CD1c-positive myeloid dendritic cell (primary cell): ENCODE measurements around the gene ARSA.
"Not testable (repeated sequence)": the region's sequence is repeated elsewhere in the genome, so short reads cannot be mapped to it uniquely, and the experiment has no call there.

Source experiments
- DNase-seq: peaks from one replicate; pipeline ENCODE4 v3.0.0-alpha.2; 2016; ENCODE audit errors: extremely low spot score

The ARSA gene

DNA sequence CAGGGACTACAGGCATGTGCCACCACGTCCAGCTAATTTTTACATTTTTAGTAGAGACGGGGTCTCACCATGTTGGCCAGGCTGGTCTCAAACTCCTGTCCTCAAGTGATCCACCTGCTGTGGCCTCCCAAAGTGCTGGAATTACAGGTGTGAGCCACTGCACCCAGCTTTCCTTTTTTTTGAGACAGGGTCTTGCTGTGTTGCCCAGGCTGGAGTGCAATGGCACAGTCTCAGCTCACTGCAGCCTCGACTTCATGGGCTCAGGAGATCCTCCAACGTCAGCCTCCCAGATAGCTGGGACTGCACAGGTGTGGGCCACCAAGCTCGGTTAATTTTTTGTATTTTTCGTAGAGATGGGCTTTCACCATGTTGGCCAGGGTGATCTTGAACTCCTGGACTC, 26.7 kb upstream of the ARSA start:
- DNase-seq = not testable (repeated sequence)

DNA sequence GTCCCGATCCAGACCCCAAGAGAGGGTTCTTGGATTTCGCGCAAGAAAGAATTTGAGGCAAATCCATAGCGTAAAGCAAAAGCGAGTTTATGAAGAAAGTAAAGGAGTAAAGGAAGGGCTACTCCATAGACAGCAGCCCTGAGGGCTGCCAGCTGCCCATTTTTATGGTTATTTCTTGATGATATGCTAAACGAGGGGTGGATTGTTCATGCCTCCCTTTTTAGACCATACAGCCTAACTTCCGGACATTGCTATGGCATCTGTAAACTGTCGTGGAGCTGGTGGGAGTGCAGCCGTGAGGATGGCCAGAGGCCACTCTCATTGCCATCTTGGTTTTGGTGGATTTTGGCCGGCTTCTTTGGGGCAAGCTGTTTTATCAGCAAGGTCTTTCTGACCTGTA, 25.3 kb upstream of the ARSA start:
- no peak for DNase-seq

DNA sequence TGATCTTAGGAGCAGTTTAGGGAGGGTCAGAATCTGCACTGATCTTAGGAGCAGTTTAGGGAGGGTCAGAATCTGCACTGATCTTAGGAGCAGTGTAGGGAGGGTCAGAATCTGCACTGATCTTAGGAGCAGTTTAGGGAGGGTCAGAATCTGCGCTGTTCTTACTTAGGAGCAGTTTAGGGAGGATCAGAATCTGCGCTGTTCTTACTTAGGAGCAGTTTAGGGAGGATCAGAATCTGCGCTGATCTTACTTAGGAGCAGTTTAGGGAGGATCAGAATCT, 15.8 kb upstream of the ARSA start:
- DNase-seq = not testable (repeated sequence)

DNA sequence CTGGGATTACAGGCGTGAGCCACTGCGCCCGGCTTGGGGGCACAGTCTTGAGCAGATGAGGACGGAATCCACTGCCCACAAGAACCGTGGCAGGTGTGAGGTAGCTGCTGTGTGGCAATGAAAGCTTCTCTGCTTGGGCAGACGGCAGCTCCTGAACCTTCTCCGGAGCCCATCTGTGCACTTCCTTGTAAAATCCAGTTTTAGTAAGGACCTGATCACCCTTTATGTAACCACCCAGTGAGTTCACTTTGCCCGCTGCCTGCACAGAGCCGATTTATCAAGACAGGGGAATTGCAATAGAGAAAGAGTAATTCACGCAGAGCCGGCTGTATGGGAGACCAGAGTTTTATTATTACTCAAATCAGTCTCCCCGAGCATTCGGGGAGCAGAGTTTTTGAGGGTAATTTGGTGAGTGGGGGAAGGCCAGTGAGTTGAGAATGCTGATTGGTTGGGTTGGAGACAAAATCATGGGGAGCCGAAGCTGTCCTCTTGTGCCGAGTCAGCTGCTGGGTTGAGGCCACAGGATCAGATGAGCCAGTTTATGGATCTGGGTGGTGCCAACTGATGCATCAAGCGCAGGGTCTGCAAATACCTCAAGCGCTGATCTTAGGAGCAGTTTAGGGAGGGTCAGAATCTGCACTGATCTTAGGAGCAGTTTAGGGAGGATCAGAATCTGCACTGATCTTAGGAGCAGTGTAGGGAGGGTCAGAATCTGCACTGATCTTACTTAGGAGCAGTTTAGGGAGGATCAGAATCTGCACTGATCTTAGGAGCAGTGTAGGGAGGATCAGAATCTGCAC, 15.3 kb upstream of the ARSA start:
- DNase-seq = not testable (repeated sequence)

DNA sequence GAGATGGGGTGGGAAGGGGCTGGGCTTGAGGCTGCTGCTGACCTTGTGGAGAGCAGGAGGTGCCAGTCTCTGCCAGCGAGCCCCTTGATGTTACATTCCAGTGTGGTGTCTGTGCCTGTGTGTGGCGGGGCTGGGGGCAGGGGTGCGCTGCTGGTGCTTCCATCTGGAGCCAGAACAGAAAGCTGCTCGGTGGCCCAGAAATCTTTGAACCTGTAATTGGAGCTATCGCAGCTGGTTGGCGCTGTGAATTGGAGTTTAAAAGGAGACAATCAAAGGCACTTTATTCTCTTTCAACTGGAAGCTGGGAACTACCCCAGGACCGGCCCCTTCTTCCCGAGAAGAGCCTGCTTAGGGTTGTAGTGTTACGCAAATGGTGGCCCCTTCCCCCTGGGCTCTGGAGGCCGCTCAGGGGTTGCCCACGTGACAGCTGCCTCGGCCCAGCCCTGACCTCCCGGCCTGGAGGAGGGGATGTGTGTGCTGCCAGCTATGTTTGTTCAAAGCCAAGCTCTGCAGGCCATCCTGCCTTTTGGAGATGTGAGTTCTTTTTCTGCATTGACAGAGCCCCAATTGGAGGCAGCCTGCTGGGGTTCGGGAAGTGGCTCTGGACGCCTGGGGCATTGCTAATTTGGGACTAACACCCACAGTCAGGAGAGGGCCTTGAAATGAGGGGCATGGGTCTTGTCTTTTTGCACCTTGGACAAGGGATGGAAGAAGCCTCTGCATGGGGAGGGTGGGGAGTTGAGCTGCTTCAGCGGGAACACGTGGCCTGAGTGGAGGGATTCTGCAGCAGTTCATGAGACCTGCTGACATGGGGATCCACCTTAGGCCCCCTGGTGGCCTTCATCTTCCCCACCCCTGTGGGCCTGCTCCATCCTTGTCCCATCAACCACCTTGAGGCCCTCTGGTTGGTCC, 14.0 kb upstream of the ARSA start:
- DNase-seq = no peak

DNA sequence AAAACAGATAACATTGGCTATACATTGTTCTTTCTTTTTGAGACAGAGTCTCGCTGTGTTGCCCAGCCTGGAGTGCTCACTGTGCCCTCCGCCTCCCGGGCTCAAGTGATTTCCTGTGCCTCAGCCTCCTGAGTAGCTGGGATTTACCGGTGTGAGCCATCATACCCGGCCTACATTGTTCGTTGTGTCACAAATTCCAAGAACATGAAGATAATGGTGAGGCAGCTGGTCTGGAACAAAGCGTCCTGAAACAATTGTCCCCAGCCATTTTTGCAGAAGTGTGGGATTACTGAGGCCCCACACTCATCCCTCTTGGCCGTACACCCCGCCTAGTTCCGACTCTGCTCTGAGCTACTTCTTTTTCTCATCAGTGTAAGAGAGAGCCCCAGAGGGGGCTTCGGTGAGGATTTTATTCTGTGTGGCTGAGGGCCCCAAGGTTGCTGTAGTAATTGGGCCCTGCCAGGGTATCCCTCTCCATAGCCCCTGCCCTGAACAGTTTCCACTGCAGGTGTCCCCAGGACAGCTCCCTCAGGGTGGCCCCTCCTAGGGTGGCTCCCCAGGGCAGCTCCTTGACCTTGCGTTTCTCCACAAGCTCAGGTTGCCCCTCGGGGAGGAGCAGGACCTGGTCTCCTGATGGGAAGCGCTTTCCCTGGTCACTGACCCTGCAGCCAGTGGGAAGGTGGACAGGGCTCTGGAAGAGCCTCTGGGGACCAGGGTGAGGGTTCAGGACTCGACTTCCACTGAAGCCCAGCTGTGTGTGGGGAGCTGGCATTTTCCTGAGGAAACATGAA, 13.1 kb upstream of the ARSA start:
- DNase-seq = no peak

DNA sequence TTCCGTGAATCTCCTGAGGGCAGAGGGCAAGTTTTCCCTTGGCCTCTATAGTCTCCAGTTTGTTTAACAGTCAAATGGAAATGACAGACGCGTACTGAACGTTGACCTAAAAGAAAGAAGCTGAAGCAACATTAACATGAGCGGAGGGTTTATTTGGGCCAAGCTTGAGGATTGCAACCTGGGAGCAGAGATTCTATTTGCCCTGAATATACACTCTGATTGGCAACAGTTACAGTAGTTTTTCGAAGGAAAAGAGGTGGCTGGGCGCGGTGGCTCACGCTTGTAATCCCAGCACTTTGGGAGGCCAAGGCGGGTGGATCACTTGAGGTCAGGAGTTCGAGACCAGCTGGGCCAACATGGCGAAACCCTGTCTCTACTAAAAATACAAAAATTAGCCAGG, 12.3 kb upstream of the ARSA start:
- not testable (repeated sequence) for DNase-seq

DNA sequence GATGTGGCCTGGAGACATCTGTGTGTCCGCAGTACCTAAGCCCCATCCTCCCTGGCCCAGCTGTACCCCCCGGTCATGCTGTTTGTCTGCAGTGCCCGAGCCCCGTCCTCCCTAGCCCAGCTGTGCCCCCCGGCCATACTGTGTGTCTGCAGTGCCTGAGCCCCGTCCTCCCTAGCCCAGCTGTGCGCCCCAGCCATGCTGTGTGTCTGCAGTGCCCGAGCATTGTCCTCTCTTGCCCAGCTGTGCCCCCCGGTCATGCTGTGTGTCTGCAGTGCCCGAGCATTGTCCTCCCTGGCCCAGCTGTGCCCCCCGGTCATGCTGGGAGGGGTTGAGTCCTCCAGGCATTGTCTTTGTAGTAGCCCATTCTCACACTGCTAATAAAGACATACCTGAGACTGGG, 7.6 kb upstream of the ARSA start:
- no peak for DNase-seq

DNA sequence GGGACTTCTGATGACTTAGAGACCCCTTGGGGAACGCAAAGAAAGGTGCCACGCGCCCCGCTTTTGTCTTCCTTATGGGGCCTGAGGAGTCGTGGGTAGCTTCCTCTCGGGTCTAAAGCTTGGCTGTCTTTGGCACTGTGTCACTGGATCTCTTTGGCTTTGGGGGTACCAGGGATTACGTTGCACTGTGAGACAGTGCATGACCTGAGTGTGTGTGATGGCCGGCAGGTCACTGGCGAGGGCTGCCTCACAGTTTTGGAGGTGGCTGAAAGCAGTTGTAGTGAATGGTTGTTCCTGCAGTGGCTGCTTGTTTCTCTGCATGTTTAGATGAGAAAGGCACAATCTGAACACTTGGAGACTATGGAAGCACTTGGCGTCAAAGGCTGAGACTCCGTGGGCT, 5.8 kb upstream of the ARSA start:
- DNase-seq = no peak

DNA sequence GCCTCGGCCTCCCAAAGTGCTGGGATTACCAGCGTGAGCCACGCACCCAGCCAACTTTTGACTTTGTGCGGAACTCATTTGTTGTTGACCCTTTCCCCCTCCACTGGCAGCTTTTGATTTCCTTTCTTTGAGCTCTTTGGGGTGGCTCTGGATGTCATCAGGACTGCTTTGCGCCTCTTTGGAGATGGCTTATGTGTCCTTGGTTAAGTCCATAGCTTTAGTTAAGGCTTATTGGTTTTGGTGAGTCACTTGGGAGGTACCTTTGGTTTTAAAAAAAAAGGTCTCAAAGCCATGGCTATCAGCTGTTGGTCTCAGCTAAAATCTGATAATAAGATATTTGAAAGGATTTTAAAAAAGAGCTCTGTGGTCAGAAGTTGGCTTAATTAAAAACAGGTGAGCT, 5.1 kb upstream of the ARSA start:
- no peak for DNase-seq

DNA sequence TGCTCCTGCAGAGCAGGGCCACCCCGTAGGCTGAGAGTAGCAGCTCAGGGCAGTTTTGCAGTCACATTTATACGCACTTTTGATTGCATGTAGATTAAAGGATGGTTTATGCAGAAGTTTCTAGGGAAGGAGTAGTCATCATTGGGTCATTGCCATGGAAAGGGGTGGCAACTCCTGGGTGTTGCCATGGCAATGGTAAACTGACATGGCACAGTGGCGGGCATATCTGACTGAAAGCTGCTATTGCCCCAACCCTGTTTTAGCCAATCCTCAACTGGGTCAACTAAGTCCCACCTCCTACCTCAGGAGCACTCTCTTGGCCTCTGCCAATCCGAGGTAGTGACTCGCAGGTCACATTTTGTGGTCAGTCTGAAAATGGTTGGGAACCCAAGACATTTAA, 2.4 kb upstream of the ARSA start:
- peak; percentile 26 for DNase-seq

DNA sequence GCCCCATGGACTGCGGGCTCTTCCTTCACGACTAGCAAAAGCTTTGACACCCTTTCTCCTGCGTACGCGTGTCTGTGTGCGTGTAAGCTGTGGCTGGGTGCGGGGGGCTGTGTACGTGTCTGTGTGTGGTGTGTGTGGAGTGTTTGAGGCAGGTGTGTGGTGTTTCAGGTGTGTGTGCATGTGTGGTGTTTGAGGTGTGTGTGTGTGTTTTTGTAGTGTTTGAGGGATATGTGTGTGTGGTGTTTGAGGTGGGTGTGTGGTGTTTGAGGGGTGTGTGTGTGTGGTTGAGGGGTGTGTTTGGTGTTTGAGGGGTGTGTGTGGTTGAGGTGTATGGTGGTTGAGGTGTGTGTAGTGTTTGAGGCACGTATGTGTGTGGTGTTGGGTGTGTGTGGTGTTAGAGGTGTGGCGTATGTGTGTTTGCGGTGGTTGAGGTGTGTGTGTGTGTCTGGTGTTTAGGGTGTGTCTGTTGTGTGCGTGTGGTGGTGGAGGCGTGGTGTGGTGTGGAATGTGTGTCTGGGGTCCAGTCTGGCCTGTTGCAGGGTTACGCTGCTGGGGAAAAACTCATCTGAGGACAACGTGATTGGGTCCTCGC, 687 bp upstream of the ARSA start:
- no peak for DNase-seq

DNA sequence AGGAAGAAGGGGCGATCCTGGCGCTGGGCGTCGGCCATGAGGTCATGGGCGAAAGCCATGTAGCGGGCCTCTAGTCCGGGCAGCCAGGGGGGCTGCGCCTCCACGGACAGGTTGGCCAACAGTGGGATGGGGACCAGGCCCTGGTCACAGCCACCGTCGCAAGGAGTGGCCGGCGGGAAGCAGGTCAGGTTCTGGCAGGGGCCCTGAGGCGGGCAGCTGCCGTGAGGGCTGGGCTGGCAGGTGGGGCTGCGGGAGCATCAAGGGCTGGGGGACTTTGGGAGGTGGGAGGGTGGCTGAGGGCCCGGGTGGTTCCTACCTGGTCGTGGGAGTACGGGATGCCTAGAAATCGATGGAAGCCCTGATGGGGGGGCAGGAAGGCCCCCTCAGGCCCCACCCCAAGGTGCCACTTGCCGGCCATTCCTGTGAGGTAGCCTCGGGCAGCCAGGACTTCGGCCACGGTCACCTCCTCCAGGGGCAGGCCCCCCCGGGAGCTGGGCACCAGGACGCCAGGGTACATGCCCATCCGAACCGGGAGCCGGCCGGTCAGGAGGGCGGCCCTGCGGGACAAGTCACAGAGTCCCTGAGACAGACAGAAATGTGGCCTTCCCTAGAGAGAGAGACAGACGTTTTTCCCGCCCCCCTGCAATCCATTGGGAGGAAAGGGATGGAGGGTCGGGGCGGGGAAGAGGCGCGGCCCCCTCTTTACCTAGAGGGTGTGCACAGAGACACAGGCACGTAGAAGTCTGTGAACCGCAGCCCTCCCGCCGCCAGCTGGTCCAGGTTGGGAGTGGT, 906 bp downstream of the ARSA start:
- no peak for DNase-seq

DNA sequence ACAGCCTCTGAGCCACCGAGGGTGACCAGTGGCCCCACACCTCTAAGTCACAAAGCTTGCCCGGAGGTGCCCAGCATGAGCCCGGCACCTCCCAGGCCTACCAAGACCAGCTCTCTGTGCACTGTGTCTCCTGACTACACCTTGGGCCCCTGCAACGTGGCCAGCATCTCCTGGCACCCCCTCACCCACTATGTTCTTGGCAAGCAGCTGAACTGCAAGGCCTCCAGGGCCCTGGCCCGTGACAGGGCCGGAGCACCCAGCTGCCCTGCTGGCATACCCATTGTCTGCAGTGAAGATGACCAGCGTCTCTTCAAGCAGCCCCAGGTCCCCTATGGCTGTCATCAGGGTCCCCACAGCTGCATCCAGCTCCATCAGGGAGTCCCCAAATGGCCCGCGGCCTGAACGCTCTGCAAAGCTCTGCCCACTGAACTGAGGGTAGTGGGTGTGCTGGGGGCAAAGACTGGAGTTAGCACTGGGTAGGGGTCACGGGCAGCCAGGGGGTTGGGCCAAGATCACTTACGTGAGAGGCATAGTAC, 1.6 kb downstream of the ARSA start:
- no peak for DNase-seq

DNA sequence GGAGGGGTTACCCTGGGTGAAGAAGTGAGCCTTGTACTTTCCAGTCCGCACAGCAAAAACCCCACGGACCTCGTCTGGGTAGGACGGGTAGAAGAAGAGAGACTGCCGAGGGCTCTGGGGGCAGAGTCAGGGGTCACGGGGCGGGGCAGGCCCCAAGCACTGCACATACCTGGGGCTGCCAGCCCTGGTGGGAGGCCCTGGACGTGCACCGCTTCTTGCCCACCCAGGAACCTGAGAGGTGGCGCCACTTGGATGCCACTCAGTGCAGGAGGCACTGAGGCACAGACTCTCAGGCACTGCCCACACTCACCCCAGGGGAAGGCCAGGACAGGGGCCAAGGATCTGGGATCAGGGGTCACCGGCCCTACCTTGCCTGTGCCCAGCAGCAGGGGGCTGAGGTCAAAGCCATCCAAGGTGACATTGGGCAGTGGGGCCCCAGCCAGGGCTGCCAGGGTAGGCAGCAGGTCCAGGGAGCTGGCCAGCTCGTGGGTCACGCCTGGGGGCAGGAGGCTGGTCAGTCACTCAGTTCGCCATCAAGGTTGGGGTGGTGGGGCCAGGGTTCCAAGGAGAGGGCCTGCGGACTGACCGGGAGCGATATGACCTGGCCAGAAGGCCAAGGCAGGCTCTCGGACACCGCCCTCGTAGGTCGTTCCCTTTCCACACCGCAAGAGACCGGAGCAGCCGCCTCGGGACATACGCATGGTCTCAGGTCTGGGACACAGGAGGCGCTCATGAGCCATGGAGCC, 2.2 kb downstream of the ARSA start:
- no peak for DNase-seq

DNA sequence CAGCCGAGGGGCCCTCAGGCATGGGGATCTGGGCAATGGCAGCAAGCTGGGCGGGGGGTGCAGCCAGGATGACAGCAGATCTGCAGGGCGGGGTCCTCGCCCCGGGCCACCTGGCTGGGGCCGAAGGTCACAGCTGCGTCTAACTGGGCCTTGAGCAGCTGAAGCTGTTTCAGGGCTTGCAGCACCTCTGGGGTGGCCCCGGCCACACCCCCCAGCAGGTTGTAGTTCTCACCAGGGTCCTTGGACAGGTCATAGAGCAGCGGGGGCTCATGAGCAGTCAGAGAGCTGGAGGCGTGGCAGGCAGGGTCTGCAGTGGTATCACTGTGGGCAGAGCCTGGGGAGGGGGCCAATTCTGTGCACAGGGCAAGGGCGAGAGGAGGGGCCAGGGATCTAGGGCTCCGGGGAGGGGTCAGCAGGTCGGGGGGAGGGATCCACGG, 2.8 kb downstream of the ARSA start:
- DNase-seq = no peak

DNA sequence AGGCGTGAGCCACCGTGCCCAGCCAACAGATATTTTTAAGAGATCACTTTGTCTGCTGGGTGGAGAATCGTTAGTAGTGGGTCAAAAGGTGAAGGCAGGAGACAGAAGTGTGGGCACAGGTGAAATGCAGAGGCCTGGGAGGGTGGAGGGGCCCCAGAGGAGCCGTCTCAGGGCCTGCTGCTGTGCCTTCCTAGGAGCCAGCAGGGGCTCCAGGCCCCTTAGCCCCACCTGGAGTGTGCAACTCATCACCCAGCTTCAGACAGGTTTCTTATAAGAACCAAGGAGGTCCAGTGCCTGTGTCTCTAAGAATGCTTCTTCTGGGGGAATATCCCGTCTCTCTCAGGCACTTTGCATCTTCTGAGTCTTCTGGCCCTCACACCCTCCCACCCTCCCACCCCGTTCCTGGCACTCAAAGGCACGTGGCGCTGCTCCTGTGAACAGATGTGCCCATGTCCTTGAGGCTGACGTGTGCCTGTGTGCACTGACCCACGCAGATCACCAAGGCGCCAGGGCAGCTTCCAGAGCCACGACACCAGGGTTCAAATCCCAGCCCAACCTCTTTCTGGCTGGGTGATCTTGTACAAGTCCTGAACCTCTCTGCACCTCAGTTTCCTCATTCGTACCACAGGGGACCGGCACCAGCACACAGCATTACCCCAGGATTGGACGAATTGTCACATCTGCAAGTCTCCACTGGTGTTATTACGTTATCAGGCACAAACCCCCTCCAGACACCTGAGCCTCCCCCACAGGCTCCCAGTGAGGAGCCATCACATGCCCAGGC, 3.4 kb downstream of the ARSA start:
- DNase-seq = no peak

DNA sequence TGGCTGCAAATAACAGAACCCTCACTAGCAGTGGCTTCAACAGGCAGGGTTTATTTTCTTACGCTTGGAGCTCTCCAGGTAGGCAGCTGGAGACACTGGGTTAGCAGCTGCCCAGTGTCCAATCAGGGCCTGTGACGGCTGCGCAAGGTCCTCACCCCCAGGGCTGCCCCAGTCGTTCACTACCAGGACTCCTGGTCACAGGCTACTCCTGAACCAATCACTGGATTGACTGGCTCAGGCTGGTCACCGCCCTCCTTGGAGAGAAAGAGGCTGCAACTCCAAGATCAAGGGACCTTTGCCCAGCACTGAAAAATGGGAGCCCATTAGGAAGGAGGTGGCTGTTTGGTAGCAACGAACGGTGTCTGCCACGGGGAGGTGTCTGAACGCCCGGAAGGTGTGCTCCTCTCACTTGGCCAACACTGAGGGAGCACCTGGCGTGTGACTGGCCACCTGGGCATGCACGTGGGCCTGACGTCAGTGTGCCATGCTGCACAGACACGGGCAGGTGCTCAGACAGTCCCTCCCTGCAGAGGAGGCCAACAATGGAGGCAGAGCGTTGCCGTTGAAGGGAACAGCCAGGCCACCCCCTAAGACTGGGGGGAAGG, 5.1 kb downstream of the ARSA start:
- no peak for DNase-seq
